Peyer's patch (tissue), 4 donors: Measurements from ENCODE around the gene HS6ST3. TPM values are rescaled to one million over a fixed set of nuclear protein-coding genes. Genes with fewer than 3 reads are reported as not detected.

Source experiments
- DNase-seq, 3 donors: peaks; one replicate each; pipeline ENCODE4 v3.0.0-alpha.2; 2017 to 2019
- H3K27ac ChIP-seq, 4 donors: fragments of 200-600 bp; sonication (generic); one replicate each; pipeline ENCODE4 v1.5.1; 2016 to 2019
- H3K27me3 ChIP-seq, 2 donors: fragments of 200-600 bp; sonication (generic); one replicate each; pipeline ENCODE4 v1.5.1; 2019
- H3K36me3 ChIP-seq, 3 donors: fragments of 200-600 bp; sonication (generic); one replicate each; pipeline ENCODE4 v1.5.1; 2016 to 2019
- H3K4me1 ChIP-seq, 4 donors: fragments of 200-600 bp; sonication (generic); one replicate each; pipeline ENCODE4 v1.5.1; 2016 to 2019
- H3K4me3 ChIP-seq, 4 donors: fragments of 200-600 bp; sonication (generic); 1 replicate in 3 of 4; 2 replicates in 1 of 4; pipeline ENCODE4 v1.5.1; 2016 to 2019; ENCODE audit warnings: mild to moderate bottlenecking in 1 of 4
- H3K9me3 ChIP-seq, 4 donors: fragments of 200-600 bp; sonication (generic); one replicate each; pipeline ENCODE4 v1.5.1; 2016 to 2019; ENCODE audit warnings: mild to moderate bottlenecking in 1 of 4
- CTCF ChIP-seq, 6 experiments: fragments of 450-650 bp in 4 of 6; fragments of 200-600 bp in 2 of 6; sonication (generic) in 1 of 6; IDR thresholded peaks; one replicate each; pipeline ENCODE4 v1.5.1; 2017 to 2019; ENCODE audit warnings: antibody characterized with exemption in 6 of 6, mild to moderate bottlenecking in 3 of 6, moderate library complexity in 1 of 6
- POLR2A ChIP-seq, 2 donors: fragments of 450-650 bp; IDR thresholded peaks; one replicate each; pipeline ENCODE4 v1.5.1; 2017; ENCODE audit warnings: antibody characterized with exemption in 2 of 2, mild to moderate bottlenecking in 2 of 2, moderate library complexity in 2 of 2
- total RNA-seq, 4 donors: library from RNA; depleted of rRNA; stranded (reverse); fragments of >200 nt; gene quantifications; one replicate each; pipeline ENCODE4 v1.1.0, GENCODE V29; 2016

Gene HS6ST3
- total RNA-seq, 4 donors from 2014 or later, result 0.09 TPM; not detected in 3

GRCh38 chr13:96726651-96727050, 636.7 kb downstream of the HS6ST3 start:
- DNase-seq, result no peak
- Histone ChIP-seq H3K4me1 (no peaks in the 10 kb centered on the region), H3K27ac (no peak overlapping the region), H3K4me3 (no peak overlapping the region), H3K36me3 (no peaks in the 10 kb centered on the region), H3K9me3 (no peaks in the 10 kb centered on the region), H3K27me3 (no peaks in the 10 kb centered on the region)
- no peak for TF ChIP-seq POLR2A (IDR thresholded peaks at IDR 0.05)
- no peak for TF ChIP-seq CTCF (IDR thresholded peaks at IDR 0.05)

GRCh38 chr13:96728463-96728862, 638.6 kb downstream of the HS6ST3 start:
- no peak overlapping the region for H3K4me3 ChIP-seq
- H3K36me3 ChIP-seq, result no peaks in the 10 kb centered on the region
- no peak overlapping the region for H3K27ac ChIP-seq
- no peaks in the 10 kb centered on the region for H3K4me1 ChIP-seq
- DNase-seq, result no peak
- TF ChIP-seq POLR2A (IDR thresholded peaks at IDR 0.05), result no peak
- no peak for TF ChIP-seq CTCF (IDR thresholded peaks at IDR 0.05)
- no peaks in the 10 kb centered on the region for H3K9me3 ChIP-seq
- H3K27me3 ChIP-seq, result no peaks in the 10 kb centered on the region

- no peak for TF ChIP-seq POLR2A (IDR thresholded peaks at IDR 0.05)
- no peak for TF ChIP-seq CTCF (IDR thresholded peaks at IDR 0.05)
- no peak for DNase-seq
- H3K27ac ChIP-seq, result no peak overlapping the region
- H3K36me3 ChIP-seq, result no peaks in the 10 kb centered on the region
- no peaks in the 10 kb centered on the region for H3K9me3 ChIP-seq
- H3K27me3 ChIP-seq, result no peaks in the 10 kb centered on the region
- no peak overlapping the region for H3K4me3 ChIP-seq
- H3K4me1 ChIP-seq, result no peaks in the 10 kb centered on the region
Measured at GRCh38 chr13:96730676-96731075, 640.8 kb downstream of the HS6ST3 start.

- Histone ChIP-seq H3K4me1 (no peaks in the 10 kb centered on the region), H3K4me3 (no peak overlapping the region), H3K36me3 (no peaks in the 10 kb centered on the region), H3K27ac (no peak overlapping the region), H3K27me3 (no peaks in the 10 kb centered on the region), H3K9me3 (no peaks in the 10 kb centered on the region)
- no peak for DNase-seq
- no peak for TF ChIP-seq POLR2A (IDR thresholded peaks at IDR 0.05)
- no peak for TF ChIP-seq CTCF (IDR thresholded peaks at IDR 0.05)
Measured at GRCh38 chr13:96734499-96734898, 644.6 kb downstream of the HS6ST3 start.

- H3K4me1 ChIP-seq, result no peaks in the 10 kb centered on the region
- H3K4me3 ChIP-seq, result no peak overlapping the region
- H3K9me3 ChIP-seq, result no peaks in the 10 kb centered on the region
- no peak overlapping the region for H3K27ac ChIP-seq
- no peak for TF ChIP-seq POLR2A (IDR thresholded peaks at IDR 0.05)
- no peak for TF ChIP-seq CTCF (IDR thresholded peaks at IDR 0.05)
- H3K27me3 ChIP-seq, result no peaks in the 10 kb centered on the region
- no peak for DNase-seq
- no peaks in the 10 kb centered on the region for H3K36me3 ChIP-seq
Measured at GRCh38 chr13:96741779-96742178, 651.9 kb downstream of the HS6ST3 start.
